Measurements from ENCODE around the gene EFNB2.

Gene EFNB2

GRCh38 chr13:106506286-106506685 is 29.2 kb downstream of the EFNB2 start:
- Histone ChIP-seq H3K36me3 (ENCODE audit: insufficient read depth, low read length) (peaks cover 43% of the 10 kb centered on the region), H3K4me2 (ENCODE audit: low read length) (no peak overlapping the region), H3K4me3 (ENCODE audit: low read length) (no peak overlapping the region), H3K4me1 (ENCODE audit: control insufficient read depth, insufficient read depth, low read length) (peaks cover 37% of the 10 kb centered on the region), H3K9me3 (replicated peaks; ENCODE audit: low read length) (no peaks in the 10 kb centered on the region), H3K9ac (ENCODE audit: low read depth, low read length) (no peak overlapping the region), H3K27me3 (ENCODE audit: control insufficient read depth, insufficient read depth, low read length) (no peaks in the 10 kb centered on the region)

- Histone ChIP-seq H3K9ac (ENCODE audit: low read depth, low read length) (no peak overlapping the region), H3K4me2 (ENCODE audit: low read length) (no peak overlapping the region), H3K4me3 (ENCODE audit: low read length) (no peak overlapping the region), H3K9me3 (replicated peaks; ENCODE audit: low read length) (no peaks in the 10 kb centered on the region), H3K4me1 (ENCODE audit: control insufficient read depth, insufficient read depth, low read length) (peaks cover 37% of the 10 kb centered on the region), H3K27me3 (ENCODE audit: control insufficient read depth, insufficient read depth, low read length) (no peaks in the 10 kb centered on the region), H3K36me3 (ENCODE audit: insufficient read depth, low read length) (peaks cover 39% of the 10 kb centered on the region)
Observed at GRCh38 chr13:106505732-106506131, 29.7 kb downstream of the EFNB2 start.

GRCh38 chr13:106505295-106505694 is 30.2 kb downstream of the EFNB2 start:
- Histone ChIP-seq H3K4me2 (ENCODE audit: low read length) (no peak overlapping the region), H3K27me3 (ENCODE audit: control insufficient read depth, insufficient read depth, low read length) (no peaks in the 10 kb centered on the region), H3K4me3 (ENCODE audit: low read length) (no peak overlapping the region), H3K9ac (ENCODE audit: low read depth, low read length) (no peak overlapping the region), H3K36me3 (ENCODE audit: insufficient read depth, low read length) (peaks cover 36% of the 10 kb centered on the region), H3K4me1 (ENCODE audit: control insufficient read depth, insufficient read depth, low read length) (peaks cover 37% of the 10 kb centered on the region), H3K9me3 (replicated peaks; ENCODE audit: low read length) (no peaks in the 10 kb centered on the region)

DNA sequence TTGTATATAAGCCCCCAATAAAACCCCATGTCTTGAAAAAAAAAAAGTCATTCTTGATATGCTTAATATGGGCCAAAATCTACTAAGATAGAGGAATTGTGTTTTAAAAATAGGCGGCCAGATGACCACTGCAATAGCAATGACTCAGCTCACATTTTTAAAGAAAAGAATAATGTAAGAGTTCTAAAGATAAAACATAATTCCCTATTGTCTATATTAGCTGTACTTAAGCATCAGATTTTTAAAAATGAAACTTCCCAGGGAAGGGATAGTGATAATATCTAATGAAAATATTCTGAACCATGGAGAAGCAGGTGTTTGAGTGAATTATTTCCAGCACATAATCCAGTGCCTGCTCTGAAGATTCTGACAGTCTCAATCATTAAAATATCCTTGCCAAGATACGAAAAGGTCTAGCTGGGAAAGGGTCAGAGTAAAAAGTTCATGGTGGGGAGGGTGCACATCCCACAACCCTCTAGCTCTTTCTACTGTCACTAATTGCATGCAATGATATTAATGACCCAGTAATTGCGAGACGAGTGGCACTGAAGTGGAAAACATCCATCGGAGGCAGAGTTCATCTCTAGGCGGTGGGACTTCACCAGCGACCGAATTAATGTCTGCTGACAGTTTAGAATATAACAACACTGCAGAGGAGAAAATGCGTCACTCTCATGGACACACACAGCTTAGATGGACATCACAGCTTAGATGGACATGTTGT is 31.6 kb downstream of the EFNB2 start:
- Histone ChIP-seq H3K4me1 (ENCODE audit: control insufficient read depth, insufficient read depth, low read length) (peaks cover 45% of the 10 kb centered on the region), H3K27me3 (ENCODE audit: control insufficient read depth, insufficient read depth, low read length) (no peaks in the 10 kb centered on the region), H3K9me3 (replicated peaks; ENCODE audit: low read length) (no peaks in the 10 kb centered on the region), H3K36me3 (ENCODE audit: insufficient read depth, low read length) (peaks cover 23% of the 10 kb centered on the region), H3K4me3 (ENCODE audit: low read length) (no peak overlapping the region), H3K4me2 (ENCODE audit: low read length) (no peak overlapping the region), H3K9ac (ENCODE audit: low read depth, low read length) (peak overlapping the region; percentile 7)

GRCh38 chr13:106503272-106503671 is 32.2 kb downstream of the EFNB2 start:
- peaks cover 22% of the 10 kb centered on the region for H3K36me3 ChIP-seq (ENCODE audit: insufficient read depth, low read length)
- no peaks in the 10 kb centered on the region for H3K9me3 ChIP-seq (replicated peaks; ENCODE audit: low read length)
- H3K27me3 ChIP-seq (ENCODE audit: control insufficient read depth, insufficient read depth, low read length), result no peaks in the 10 kb centered on the region
- no peak overlapping the region for H3K4me2 ChIP-seq (ENCODE audit: low read length)
- H3K4me1 ChIP-seq (ENCODE audit: control insufficient read depth, insufficient read depth, low read length), result peaks cover 39% of the 10 kb centered on the region
- H3K4me3 ChIP-seq (ENCODE audit: low read length), result no peak overlapping the region
- no peak overlapping the region for H3K9ac ChIP-seq (ENCODE audit: low read depth, low read length)

- no peaks in the 10 kb centered on the region for H3K9me3 ChIP-seq (replicated peaks; ENCODE audit: low read length)
- no peak overlapping the region for H3K4me2 ChIP-seq (ENCODE audit: low read length)
- H3K4me1 ChIP-seq (ENCODE audit: control insufficient read depth, insufficient read depth, low read length), result peaks cover 24% of the 10 kb centered on the region
- no peaks in the 10 kb centered on the region for H3K27me3 ChIP-seq (ENCODE audit: control insufficient read depth, insufficient read depth, low read length)
- no peak overlapping the region for H3K4me3 ChIP-seq (ENCODE audit: low read length)
- no peak overlapping the region for H3K9ac ChIP-seq (ENCODE audit: low read depth, low read length)
- H3K36me3 ChIP-seq (ENCODE audit: insufficient read depth, low read length), result peaks cover 19% of the 10 kb centered on the region
Observed at GRCh38 chr13:106500445-106500844, 35.0 kb downstream of the EFNB2 start.

DNA sequence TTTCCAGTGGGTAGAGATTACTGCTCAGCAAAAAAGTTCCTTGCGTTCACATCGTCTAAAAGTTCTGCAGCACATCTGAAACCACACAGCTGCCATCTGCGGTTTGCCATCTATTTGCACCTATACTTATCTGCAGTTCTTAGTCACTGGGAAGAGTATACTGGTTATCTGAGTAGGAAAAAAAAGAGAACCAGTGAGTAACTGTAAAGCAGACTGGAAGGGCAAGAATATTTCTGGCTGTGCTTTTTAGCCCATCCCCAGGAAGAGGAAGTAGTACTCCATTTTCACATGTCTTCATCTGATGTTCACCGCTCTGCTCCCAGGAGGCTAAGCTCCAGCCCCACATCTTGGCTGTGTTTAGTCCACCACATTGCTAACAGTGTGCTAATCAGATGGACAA is 35.6 kb downstream of the EFNB2 start:
- H3K4me1 ChIP-seq (ENCODE audit: control insufficient read depth, insufficient read depth, low read length), result peaks cover 24% of the 10 kb centered on the region
- H3K4me2 ChIP-seq (ENCODE audit: low read length), result no peak overlapping the region
- H3K9ac ChIP-seq (ENCODE audit: low read depth, low read length), result no peak overlapping the region

DNA sequence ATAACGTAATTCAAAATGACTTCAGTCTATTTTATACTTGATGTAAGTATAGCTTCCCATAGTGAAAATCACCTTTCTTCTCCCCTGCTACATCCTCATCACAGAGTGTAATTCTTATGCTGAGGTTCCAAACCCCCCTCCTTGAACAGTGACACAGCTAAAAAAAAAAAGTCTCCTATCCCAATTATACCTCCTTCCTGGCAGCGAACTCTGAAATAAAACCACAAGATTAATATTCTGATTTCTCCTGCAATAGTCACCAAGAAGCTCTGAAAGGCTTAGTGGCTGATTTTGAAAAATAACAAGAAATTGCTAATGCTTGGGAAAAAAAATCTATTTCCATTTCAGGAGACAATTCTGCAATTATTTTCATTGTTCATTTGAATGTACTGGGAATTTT is 36.3 kb downstream of the EFNB2 start:
- Histone ChIP-seq H3K9me3 (replicated peaks; ENCODE audit: low read length) (no peaks in the 10 kb centered on the region), H3K36me3 (ENCODE audit: insufficient read depth, low read length) (peaks cover 27% of the 10 kb centered on the region), H3K4me2 (ENCODE audit: low read length) (no peak overlapping the region), H3K27me3 (ENCODE audit: control insufficient read depth, insufficient read depth, low read length) (no peaks in the 10 kb centered on the region), H3K9ac (ENCODE audit: low read depth, low read length) (no peak overlapping the region), H3K4me3 (ENCODE audit: low read length) (no peak overlapping the region), H3K4me1 (ENCODE audit: control insufficient read depth, insufficient read depth, low read length) (peaks cover 21% of the 10 kb centered on the region)

More for the DNA sequence above, 35.6 kb downstream of the EFNB2 start:
- H3K9me3 ChIP-seq (replicated peaks; ENCODE audit: low read length), result no peaks in the 10 kb centered on the region
- no peak overlapping the region for H3K4me3 ChIP-seq (ENCODE audit: low read length)
- H3K36me3 ChIP-seq (ENCODE audit: insufficient read depth, low read length), result peaks cover 21% of the 10 kb centered on the region
- no peaks in the 10 kb centered on the region for H3K27me3 ChIP-seq (ENCODE audit: control insufficient read depth, insufficient read depth, low read length)

DNA sequence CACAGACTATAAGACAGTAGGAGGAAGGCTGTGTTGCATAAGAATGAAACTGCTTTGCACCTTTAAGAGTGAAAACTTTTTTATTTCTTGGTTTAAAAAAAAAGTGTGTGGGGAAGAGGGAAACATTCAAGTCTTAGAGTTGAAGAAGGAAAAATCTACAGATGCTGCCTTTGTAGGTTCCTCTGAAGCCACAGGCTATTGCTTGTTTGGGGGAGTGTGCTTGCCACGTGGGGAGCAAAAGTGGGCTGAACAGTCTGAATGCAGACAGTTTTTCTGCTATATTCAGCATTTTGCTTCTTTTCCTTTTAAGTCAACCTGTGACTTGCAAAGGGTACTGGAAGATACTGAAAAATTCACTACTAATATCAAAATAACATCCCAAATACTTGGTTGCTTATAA is 36.9 kb downstream of the EFNB2 start:
- Histone ChIP-seq H3K36me3 (ENCODE audit: insufficient read depth, low read length) (peaks cover 32% of the 10 kb centered on the region), H3K27me3 (ENCODE audit: control insufficient read depth, insufficient read depth, low read length) (no peaks in the 10 kb centered on the region), H3K9me3 (replicated peaks; ENCODE audit: low read length) (no peaks in the 10 kb centered on the region), H3K4me3 (ENCODE audit: low read length) (no peak overlapping the region), H3K9ac (ENCODE audit: low read depth, low read length) (no peak overlapping the region), H3K4me1 (ENCODE audit: control insufficient read depth, insufficient read depth, low read length) (peaks cover 16% of the 10 kb centered on the region), H3K4me2 (ENCODE audit: low read length) (no peak overlapping the region)

DNA sequence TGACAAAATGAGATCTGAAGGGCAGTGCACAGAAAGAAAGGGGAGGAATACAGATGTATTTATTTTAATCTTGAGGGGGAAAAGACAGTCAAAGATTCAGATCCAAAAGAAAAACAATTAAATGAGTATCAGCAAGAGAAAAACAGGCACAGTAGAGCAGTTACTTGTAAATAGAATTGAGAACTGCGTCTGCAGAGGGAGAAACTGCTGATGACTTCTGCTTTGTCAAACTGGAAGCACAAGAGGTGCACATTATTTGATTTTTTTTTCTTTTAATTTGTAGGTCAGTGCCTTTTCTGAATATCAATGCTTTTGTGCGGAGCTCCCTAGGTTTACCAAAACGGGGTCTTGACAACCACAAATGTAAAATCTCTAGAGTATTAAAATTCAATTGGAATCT is 37.3 kb downstream of the EFNB2 start:
- Histone ChIP-seq H3K27me3 (ENCODE audit: control insufficient read depth, insufficient read depth, low read length) (no peaks in the 10 kb centered on the region), H3K9ac (ENCODE audit: low read depth, low read length) (no peak overlapping the region), H3K4me1 (ENCODE audit: control insufficient read depth, insufficient read depth, low read length) (peaks cover 12% of the 10 kb centered on the region), H3K4me3 (ENCODE audit: low read length) (no peak overlapping the region), H3K36me3 (ENCODE audit: insufficient read depth, low read length) (peaks cover 36% of the 10 kb centered on the region), H3K9me3 (replicated peaks; ENCODE audit: low read length) (no peaks in the 10 kb centered on the region), H3K4me2 (ENCODE audit: low read length) (no peak overlapping the region)

DNA sequence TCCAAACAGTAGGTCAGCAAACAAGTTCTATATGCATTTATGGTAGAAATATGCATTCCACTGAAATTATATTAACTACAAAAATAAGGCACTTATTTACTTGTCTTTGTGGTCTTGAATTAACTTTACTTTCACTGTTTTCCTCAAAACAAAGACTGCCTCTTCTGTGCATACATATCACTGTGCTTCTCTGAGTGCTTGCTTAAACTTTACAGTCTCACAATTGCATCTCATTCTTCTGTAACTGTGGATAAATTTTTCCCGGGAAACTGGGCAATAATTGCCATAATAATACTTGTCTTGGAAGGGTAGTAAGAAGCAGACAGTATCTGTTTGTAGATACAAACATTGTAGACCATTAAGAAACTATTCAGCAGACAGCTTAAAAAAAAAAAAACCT is 38.4 kb downstream of the EFNB2 start:
- H3K27me3 ChIP-seq (ENCODE audit: control insufficient read depth, insufficient read depth, low read length), result no peaks in the 10 kb centered on the region
- H3K4me3 ChIP-seq (ENCODE audit: low read length), result no peak overlapping the region
- H3K9ac ChIP-seq (ENCODE audit: low read depth, low read length), result no peak overlapping the region
- peaks cover 43% of the 10 kb centered on the region for H3K36me3 ChIP-seq (ENCODE audit: insufficient read depth, low read length)
- H3K4me1 ChIP-seq (ENCODE audit: control insufficient read depth, insufficient read depth, low read length), result peaks cover 12% of the 10 kb centered on the region
- H3K9me3 ChIP-seq (replicated peaks; ENCODE audit: low read length), result no peaks in the 10 kb centered on the region
- no peak overlapping the region for H3K4me2 ChIP-seq (ENCODE audit: low read length)

Data from skeletal muscle satellite cell (primary cell).